OCI-LY3 (cell line): Measurements from ENCODE around the gene PLXDC2.

Experiments used
- H2AFZ ChIP-seq: fragments of 200-600, 300-600 bp; shearing (Covaris generic); 2 replicates; pipeline ENCODE4 v1.6.0; 2014; ENCODE audit warnings: antibody characterized with exemption, low read depth, low read length
- H3K27ac ChIP-seq: fragments of 200-600, 300-600 bp; sonication (generic); 2 replicates; pipeline ENCODE4 v1.5.1; 2014; ENCODE audit warnings: mild to moderate bottlenecking, low read length, moderate library complexity, mixed read lengths
- H3K27me3 ChIP-seq: fragments of 200-600, 300-600 bp; sonication (generic); 2 replicates; pipeline ENCODE4 v1.6.1; 2014; ENCODE audit warnings: low read depth, low read length, mixed read lengths
- H3K36me3 ChIP-seq: fragments of 200-600, 300-600 bp; sonication (generic); replicated peaks from 2 replicates; pipeline ENCODE3; 2014; ENCODE audit warnings: low read depth, low read length, mixed read lengths
- H3K4me1 ChIP-seq: fragments of 300-600, 200-600 bp; sonication (generic); 2 replicates; pipeline ENCODE4 v1.6.1; 2014; ENCODE audit warnings: low read length, mixed read lengths
- H3K4me2 ChIP-seq: fragments of 200-600, 300-600 bp; sonication (generic); 2 replicates; pipeline ENCODE4 v1.6.1; 2014; ENCODE audit warnings: low read length, mixed read lengths
- H3K4me3 ChIP-seq: fragments of 300-600, 200-600 bp; sonication (generic); 2 replicates; pipeline ENCODE4 v1.5.1; 2014; ENCODE audit warnings: antibody characterized with exemption, mild to moderate bottlenecking, low read length, moderate library complexity
- H3K79me2 ChIP-seq: fragments of 300-600, 200-600 bp; shearing (Covaris generic); 2 replicates; pipeline ENCODE4 v1.6.1; 2014; ENCODE audit warnings: mild to moderate bottlenecking, low read length, mixed read lengths
- H3K9ac ChIP-seq: fragments of 300-600, 200-600 bp; shearing (Covaris generic); 2 replicates; pipeline ENCODE4 v1.6.0; 2014; ENCODE audit warnings: mild to moderate bottlenecking, low read length, moderate library complexity
- H3K9me3 ChIP-seq: fragments of 200-600, 300-600 bp; shearing (Covaris generic); 2 replicates; pipeline ENCODE4 v1.6.1; 2014; ENCODE audit warnings: low read length, mixed read lengths; ENCODE audit not compliant: insufficient read depth
- H4K20me1 ChIP-seq: fragments of 200-600, 300-600 bp; sonication (generic); 2 replicates; pipeline ENCODE4 v1.6.1; 2016; ENCODE audit warnings: low read length, mixed read lengths; ENCODE audit not compliant: insufficient read depth
- EZH2phosphoT487 ChIP-seq: fragments of 200-600 bp; shearing (Covaris generic); IDR thresholded peaks from 2 replicates; pipeline ENCODE4 v1.6.1; 2018; ENCODE audit warnings: antibody characterized with exemption, mixed run types, low read depth
- TF ChIP-seq, protein P1 (sequence below): fragments of 200-600, 300-600 bp; sonication (generic); IDR thresholded peaks from 2 replicates; pipeline ENCODE4 v1.5.1; 2014; ENCODE audit warnings: antibody characterized with exemption, low read length, low read depth

The PLXDC2 gene

DNA sequence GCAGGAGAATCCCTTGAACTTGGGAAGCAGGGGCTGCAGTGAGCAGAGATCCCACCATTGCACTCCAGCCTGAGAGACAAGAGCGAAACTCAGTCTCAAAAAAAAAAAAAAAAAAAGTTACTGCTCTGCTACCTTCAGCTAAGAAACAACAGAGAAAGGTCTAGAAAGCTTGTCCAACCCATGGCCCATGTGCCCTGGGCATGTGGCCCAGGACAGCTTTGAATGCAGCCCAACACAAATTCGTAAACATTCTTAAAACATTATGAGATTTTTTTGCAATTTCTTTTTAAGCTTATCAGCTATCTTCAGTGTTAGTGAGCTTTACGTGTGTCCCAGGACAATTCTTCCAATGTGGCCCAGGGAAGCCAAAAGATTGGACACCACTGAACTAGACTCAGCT is 22.9 kb downstream of the PLXDC2 start:
- no peak for TF ChIP-seq EZH2phosphoT487
- TF ChIP-seq, protein P1, sequence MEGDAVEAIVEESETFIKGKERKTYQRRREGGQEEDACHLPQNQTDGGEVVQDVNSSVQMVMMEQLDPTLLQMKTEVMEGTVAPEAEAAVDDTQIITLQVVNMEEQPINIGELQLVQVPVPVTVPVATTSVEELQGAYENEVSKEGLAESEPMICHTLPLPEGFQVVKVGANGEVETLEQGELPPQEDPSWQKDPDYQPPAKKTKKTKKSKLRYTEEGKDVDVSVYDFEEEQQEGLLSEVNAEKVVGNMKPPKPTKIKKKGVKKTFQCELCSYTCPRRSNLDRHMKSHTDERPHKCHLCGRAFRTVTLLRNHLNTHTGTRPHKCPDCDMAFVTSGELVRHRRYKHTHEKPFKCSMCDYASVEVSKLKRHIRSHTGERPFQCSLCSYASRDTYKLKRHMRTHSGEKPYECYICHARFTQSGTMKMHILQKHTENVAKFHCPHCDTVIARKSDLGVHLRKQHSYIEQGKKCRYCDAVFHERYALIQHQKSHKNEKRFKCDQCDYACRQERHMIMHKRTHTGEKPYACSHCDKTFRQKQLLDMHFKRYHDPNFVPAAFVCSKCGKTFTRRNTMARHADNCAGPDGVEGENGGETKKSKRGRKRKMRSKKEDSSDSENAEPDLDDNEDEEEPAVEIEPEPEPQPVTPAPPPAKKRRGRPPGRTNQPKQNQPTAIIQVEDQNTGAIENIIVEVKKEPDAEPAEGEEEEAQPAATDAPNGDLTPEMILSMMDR, result no peak
- Histone ChIP-seq H4K20me1 (no peaks in the 10 kb centered on the region), H2AFZ (no peak overlapping the region), H3K9me3 (no peaks in the 10 kb centered on the region), H3K4me1 (no peaks in the 10 kb centered on the region), H3K79me2 (no peaks in the 10 kb centered on the region), H3K36me3 (no peaks in the 10 kb centered on the region), H3K27me3 (no peaks in the 10 kb centered on the region), H3K9ac (no peak overlapping the region), H3K27ac (no peak overlapping the region), H3K4me3 (no peak overlapping the region), H3K4me2 (no peak overlapping the region)

DNA sequence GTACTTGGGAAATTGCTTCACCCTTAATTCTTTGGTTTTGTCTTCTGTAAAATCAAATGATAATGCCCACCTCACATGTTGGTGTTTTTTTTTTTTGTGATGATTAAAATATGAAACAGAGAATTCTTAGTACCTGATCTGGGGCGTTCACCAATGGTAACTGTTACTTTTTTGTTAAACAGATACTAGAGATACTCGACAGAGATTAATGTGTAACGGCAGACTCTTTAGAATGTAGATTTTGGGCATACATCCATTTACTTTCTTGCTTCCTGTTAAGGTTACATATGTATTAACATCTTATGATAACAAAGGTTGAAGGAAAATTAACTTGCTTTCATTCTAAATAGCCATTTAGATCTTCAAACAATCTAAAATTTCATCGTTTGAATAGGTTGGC is 23.3 kb downstream of the PLXDC2 start:
- H3K4me2 ChIP-seq, result no peak overlapping the region
- no peaks in the 10 kb centered on the region for H3K36me3 ChIP-seq
- no peaks in the 10 kb centered on the region for H3K27me3 ChIP-seq

DNA sequence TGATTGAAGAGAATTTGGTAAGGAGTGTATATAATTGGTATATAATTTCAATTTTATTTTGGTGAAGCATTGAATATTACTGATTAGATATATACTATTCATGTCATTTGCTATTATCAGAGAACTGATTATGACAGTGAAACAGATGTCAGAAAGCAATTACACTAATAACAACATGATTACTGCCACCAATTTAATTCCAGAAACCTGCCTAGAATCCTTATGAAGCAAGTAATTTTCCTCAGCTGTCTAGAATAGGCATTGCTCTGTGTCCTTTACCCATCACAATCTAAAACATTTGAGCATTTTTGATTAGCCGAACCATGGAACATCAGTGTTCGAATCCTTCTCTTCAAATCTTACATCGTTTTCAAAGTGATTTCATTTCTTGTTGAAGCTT is 24.5 kb downstream of the PLXDC2 start:
- Histone ChIP-seq H3K27ac (no peak overlapping the region), H3K4me1 (no peaks in the 10 kb centered on the region), H3K9me3 (no peaks in the 10 kb centered on the region), H3K79me2 (no peaks in the 10 kb centered on the region), H3K27me3 (no peaks in the 10 kb centered on the region), H3K4me2 (no peak overlapping the region), H4K20me1 (no peaks in the 10 kb centered on the region), H3K9ac (no peak overlapping the region), H3K36me3 (no peaks in the 10 kb centered on the region), H3K4me3 (no peak overlapping the region), H2AFZ (no peak overlapping the region)
- TF ChIP-seq, protein P1, result no peak
- no peak for TF ChIP-seq EZH2phosphoT487

More for the DNA sequence above, 23.3 kb downstream of the PLXDC2 start:
- no peak overlapping the region for H3K27ac ChIP-seq
- TF ChIP-seq EZH2phosphoT487, result no peak
- TF ChIP-seq, protein P1, result no peak
- H3K4me3 ChIP-seq, result no peak overlapping the region
- no peaks in the 10 kb centered on the region for H3K79me2 ChIP-seq
- H2AFZ ChIP-seq, result no peak overlapping the region
- no peak overlapping the region for H3K9ac ChIP-seq
- H3K4me1 ChIP-seq, result no peaks in the 10 kb centered on the region
- no peaks in the 10 kb centered on the region for H4K20me1 ChIP-seq
- no peaks in the 10 kb centered on the region for H3K9me3 ChIP-seq

DNA sequence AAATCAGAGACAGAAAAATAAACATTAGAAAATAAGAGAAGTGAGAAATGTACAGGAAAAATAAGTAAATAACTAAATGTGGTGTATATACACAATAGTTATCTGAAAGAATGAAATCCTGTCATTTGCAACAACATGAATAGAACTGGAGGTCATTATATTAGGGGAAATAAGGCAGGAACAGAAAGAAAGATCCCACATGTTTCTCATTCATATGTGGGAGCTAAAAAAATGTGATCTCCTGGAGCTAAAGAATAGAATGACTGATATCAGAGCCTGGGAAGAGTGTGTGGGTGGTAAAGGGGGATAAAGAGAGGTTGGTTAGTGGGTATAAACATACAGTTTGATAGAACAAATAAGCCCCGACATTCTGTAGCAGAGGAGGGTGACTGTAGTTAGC is 27.3 kb downstream of the PLXDC2 start:
- Histone ChIP-seq H4K20me1 (no peaks in the 10 kb centered on the region), H3K4me1 (no peaks in the 10 kb centered on the region), H3K27ac (no peak overlapping the region), H3K36me3 (no peaks in the 10 kb centered on the region), H2AFZ (no peak overlapping the region), H3K4me2 (no peak overlapping the region), H3K9me3 (no peaks in the 10 kb centered on the region), H3K4me3 (no peak overlapping the region), H3K27me3 (no peaks in the 10 kb centered on the region), H3K9ac (no peak overlapping the region), H3K79me2 (no peaks in the 10 kb centered on the region)
- TF ChIP-seq, protein P1, result no peak
- TF ChIP-seq EZH2phosphoT487, result no peak
